ENCODE data around the gene GCLC. TPM values are rescaled to one million over a fixed set of nuclear protein-coding genes. Genes with fewer than 3 reads are reported as not detected.

The GCLC gene
- total RNA-seq, 1 donor from 2014 or later: 37.0 TPM

DNA sequence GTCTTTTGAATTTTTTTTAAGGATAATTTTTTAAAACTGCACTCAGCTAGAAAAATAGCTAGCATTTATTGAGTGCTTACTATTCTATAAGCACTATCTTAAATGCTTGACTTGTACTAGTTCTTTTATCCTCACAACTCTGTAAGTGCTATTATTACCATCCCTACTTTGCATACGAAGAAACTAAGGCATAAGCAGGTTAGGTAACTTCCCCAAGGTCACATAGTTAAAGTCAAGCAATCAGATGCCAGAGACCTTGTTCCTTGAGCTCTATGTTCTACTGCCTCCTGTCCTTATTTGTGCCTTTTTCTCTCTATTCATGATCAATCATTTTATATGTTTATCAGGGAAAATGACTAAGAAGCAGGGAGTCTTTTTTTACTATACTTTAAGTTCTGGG, 65.0 kb downstream of the GCLC start:
- intact Hi-C loops (cut with DNase I): loop anchor here (5.0 kb wide), 1 partner anchor 308 kb away; no protein-coding TSS in a partner anchor
- no peak for ATAC-seq
- H3K4me3 ChIP-seq: no peak overlapping the region
- TF ChIP-seq, protein P1, sequence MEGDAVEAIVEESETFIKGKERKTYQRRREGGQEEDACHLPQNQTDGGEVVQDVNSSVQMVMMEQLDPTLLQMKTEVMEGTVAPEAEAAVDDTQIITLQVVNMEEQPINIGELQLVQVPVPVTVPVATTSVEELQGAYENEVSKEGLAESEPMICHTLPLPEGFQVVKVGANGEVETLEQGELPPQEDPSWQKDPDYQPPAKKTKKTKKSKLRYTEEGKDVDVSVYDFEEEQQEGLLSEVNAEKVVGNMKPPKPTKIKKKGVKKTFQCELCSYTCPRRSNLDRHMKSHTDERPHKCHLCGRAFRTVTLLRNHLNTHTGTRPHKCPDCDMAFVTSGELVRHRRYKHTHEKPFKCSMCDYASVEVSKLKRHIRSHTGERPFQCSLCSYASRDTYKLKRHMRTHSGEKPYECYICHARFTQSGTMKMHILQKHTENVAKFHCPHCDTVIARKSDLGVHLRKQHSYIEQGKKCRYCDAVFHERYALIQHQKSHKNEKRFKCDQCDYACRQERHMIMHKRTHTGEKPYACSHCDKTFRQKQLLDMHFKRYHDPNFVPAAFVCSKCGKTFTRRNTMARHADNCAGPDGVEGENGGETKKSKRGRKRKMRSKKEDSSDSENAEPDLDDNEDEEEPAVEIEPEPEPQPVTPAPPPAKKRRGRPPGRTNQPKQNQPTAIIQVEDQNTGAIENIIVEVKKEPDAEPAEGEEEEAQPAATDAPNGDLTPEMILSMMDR (IDR thresholded peaks at IDR 0.05): no peak
- H3K36me3 ChIP-seq: no peaks in the 10 kb centered on the region
- DNase-seq: no peak
- no peaks in the 10 kb centered on the region for H3K9me3 ChIP-seq
- H3K27me3 ChIP-seq (ENCODE audit: low read depth): no peaks in the 10 kb centered on the region
- H3K27ac ChIP-seq: no peak overlapping the region
- H3K4me1 ChIP-seq: peaks cover 21% of the 10 kb centered on the region

DNA sequence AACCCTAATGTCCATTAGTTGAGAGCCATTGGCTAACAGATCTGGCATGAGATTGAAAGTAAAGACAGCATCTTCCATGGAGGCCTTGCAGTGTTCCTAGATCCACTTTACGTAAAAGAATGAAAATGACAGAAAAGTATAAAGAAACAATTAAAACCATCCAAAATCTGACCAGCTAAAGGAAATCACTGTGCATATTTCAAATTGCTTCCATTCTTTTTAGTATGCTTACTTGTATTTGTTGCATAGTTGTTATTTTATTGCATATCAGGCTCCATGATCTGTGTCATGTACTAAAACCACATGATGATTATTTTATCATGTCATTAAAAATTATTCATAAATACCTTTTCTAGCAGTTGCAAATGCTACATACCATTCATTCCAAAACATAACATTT, 67.9 kb downstream of the GCLC start:
- no peak overlapping the region for H3K27ac ChIP-seq
- H3K36me3 ChIP-seq: no peaks in the 10 kb centered on the region
- no peaks in the 10 kb centered on the region for H3K27me3 ChIP-seq (ENCODE audit: low read depth)
- intact Hi-C loops (cut with DNase I): no loop called here
- TF ChIP-seq, protein P1 (IDR thresholded peaks at IDR 0.05): no peak
- no peak overlapping the region for H3K4me3 ChIP-seq
- H3K4me1 ChIP-seq: no peaks in the 10 kb centered on the region
- ATAC-seq (no peak), DNase-seq (no peak)
- no peaks in the 10 kb centered on the region for H3K9me3 ChIP-seq

DNA sequence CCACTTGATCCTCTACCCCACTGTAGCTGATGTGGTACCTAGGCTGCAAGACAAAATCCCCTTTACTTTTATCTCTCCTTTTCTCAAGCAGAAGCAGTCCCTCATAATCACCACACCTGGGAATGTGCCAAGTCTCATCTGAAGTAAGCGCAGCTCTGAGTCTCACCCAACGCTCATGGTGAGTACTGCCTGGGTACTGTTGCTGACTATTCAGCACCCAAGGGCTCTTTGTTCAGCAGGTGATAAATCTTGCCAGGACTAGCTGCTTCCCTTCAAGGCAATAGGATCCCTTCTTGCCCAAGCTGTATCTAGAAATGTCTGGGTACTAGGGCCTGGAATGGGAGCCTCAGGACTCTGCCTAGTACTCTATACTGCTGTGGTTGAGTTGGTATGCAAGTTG, 70.9 kb downstream of the GCLC start:
- TF ChIP-seq, protein P1 (IDR thresholded peaks at IDR 0.05): no peak
- no peak overlapping the region for H3K27ac ChIP-seq

DNA sequence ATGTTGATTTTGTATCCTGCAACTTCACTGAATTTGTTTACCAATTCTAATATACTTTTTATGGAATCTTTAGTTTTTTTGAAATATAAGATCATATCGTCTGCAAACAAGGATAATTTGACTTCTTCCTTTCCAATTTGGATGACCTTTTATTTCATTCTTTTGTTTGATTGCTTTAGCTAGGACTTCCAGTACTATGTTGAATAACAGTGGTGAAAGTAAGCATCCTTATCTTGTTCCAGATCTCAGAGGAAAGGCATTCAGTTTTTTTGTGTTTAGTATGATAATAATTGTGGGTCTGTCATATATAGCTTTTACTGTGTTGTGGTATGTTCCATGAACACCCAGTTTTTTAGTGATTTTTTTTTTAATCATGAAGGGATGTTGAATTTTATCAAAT, 75.7 kb downstream of the GCLC start:
- no peak for DNase-seq
- Histone ChIP-seq H3K4me1 (peaks cover 20% of the 10 kb centered on the region), H3K9me3 (no peaks in the 10 kb centered on the region), H3K4me3 (no peak overlapping the region), H3K27ac (no peak overlapping the region), H3K36me3 (no peaks in the 10 kb centered on the region), H3K27me3 (ENCODE audit: low read depth) (no peaks in the 10 kb centered on the region)
- TF ChIP-seq, protein P1 (IDR thresholded peaks at IDR 0.05): no peak
- intact Hi-C loops (cut with DNase I): no loop called here
- ATAC-seq: no peak

More for the DNA sequence above, 70.9 kb downstream of the GCLC start:
- H3K9me3 ChIP-seq: no peaks in the 10 kb centered on the region
- no peaks in the 10 kb centered on the region for H3K27me3 ChIP-seq (ENCODE audit: low read depth)
- no peaks in the 10 kb centered on the region for H3K4me1 ChIP-seq
- no peak overlapping the region for H3K4me3 ChIP-seq
- DNase-seq: no peak
- H3K36me3 ChIP-seq: no peaks in the 10 kb centered on the region
- intact Hi-C loops (cut with DNase I): no loop called here
- ATAC-seq: no peak

DNA sequence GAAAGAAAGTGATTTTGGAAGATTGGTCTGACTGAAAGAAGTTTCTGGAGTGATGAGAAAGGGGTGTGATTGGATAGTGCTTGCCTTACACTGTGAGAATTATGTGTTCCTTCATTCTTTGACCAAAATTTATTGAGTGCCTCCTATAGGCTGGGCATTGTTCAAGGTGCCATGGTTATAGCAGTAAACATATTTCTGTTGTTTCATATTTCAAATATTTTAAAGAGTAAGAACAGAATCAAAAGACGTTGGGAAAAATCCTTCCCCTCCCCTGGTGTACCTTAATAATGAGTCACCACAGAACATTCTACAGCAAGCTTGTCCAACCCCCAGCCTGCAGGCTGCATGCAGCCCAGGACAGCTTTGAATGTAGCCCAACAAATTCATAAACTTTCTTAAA, 78.6 kb downstream of the GCLC start:
- intact Hi-C loops (cut with DNase I): no loop called here
- DNase-seq (no peak), ATAC-seq (peak; percentile 8 to 27)
- Histone ChIP-seq H3K4me1 (peaks cover 33% of the 10 kb centered on the region), H3K27ac (no peak overlapping the region), H3K36me3 (no peaks in the 10 kb centered on the region), H3K4me3 (no peak overlapping the region), H3K9me3 (no peaks in the 10 kb centered on the region), H3K27me3 (ENCODE audit: low read depth) (no peaks in the 10 kb centered on the region)
- TF ChIP-seq, protein P1 (IDR thresholded peaks at IDR 0.05): no peak

DNA sequence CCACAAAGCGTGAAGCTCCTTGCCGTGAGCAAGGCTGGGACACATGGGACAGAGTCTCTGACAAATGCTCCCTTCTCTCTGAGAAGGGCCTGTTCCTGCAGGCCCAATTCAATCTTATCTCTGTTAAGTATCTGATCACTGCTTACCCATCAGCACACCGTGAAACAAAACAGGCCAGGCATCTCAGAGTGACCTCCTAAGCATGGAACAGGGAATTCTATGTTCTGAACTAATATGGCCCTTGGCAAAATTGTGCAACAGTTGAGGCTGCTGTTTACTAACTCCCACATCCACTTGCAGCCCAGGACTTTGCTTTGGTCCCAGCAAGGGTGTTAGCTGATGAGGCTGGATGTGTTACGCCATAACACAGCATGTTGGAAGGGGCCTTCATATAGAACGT, 79.2 kb downstream of the GCLC start:
- Histone ChIP-seq H3K4me1 (peaks cover 33% of the 10 kb centered on the region), H3K27me3 (ENCODE audit: low read depth) (no peaks in the 10 kb centered on the region), H3K36me3 (no peaks in the 10 kb centered on the region), H3K4me3 (no peak overlapping the region), H3K27ac (peak overlapping the region; percentile 69), H3K9me3 (no peaks in the 10 kb centered on the region)
- DNase-seq: no peak
- TF ChIP-seq, protein P1 (IDR thresholded peaks at IDR 0.05): no peak
- ATAC-seq: peak in 1 of 2 donors; percentile 23
- intact Hi-C loops (cut with DNase I): no loop called here

Measured in lower lobe of right lung (tissue), 2 donors.